H1 (cell line): ENCODE data around the gene ADAM12. TPM values are rescaled to one million over a fixed set of nuclear protein-coding genes. Genes with fewer than 3 reads are reported as not detected.

Source experiments
- CTCF ChIA-PET: fragments of 300-600 bp; sonication (Branson Sonifier 250); formaldehyde crosslinking; loops from one replicate; lab custom pipeline; 2021; ENCODE audit not compliant: partially characterized antibody; lab: Charles Lee
- POLR2A ChIA-PET: fragments of 300-600 bp; sonication (Branson Sonifier 250); formaldehyde crosslinking; loops from one replicate; lab custom pipeline; 2021; ENCODE audit warnings: inconsistent platforms; ENCODE audit not compliant: partially characterized antibody; lab: Charles Lee
- DNase-seq, 2 experiments: peaks; one replicate each; pipeline versions ENCODE4 v3.0.0 to v3.0.0-alpha.2; 2010 to 2022; ENCODE audit warnings: low spot score in 2 of 2, low read depth in 1 of 2, mixed read lengths in 1 of 2
- FAIRE-seq: peaks from 2 replicates; lab custom pipeline; 2011; peaks lifted over from hg19 to GRCh38; lab: Jason Lieb, UNC
- H2AFZ ChIP-seq: 2 replicates; pipeline ENCODE4 v1.8.1; 2012; ENCODE audit warnings: low read length, inconsistent platforms
- H2AK5ac ChIP-seq: 2 replicates; pipeline ENCODE4 v1.6.1; 2013; ENCODE audit warnings: low read depth, low read length
- H2BK120ac ChIP-seq: replicated peaks from 2 replicates; pipeline ENCODE3; 2013; ENCODE audit warnings: low read depth, low read length, inconsistent platforms
- H2BK12ac ChIP-seq: 2 replicates; pipeline ENCODE4 v1.6.1; 2013; ENCODE audit warnings: low read depth, low read length
- H2BK15ac ChIP-seq: 2 replicates; pipeline ENCODE4 v1.6.1; 2013; ENCODE audit warnings: low read length
- H2BK20ac ChIP-seq: 2 replicates; pipeline ENCODE4 v1.6.1; 2013; ENCODE audit warnings: low read length
- H2BK5ac ChIP-seq: 2 replicates; pipeline ENCODE4 v1.6.1; 2013; ENCODE audit warnings: low read depth, low read length
- H3K14ac ChIP-seq: 2 replicates; pipeline ENCODE4 v1.6.1; 2013; ENCODE audit warnings: inconsistent platforms; ENCODE audit not compliant: insufficient read length
- H3K18ac ChIP-seq: 2 replicates; pipeline ENCODE4 v1.6.1; 2013; ENCODE audit warnings: low read length; ENCODE audit errors: extremely low read depth
- H3K23ac ChIP-seq: 2 replicates; pipeline ENCODE4 v1.6.1; 2013; ENCODE audit warnings: inconsistent platforms; ENCODE audit not compliant: insufficient read length
- H3K23me2 ChIP-seq: 2 replicates; pipeline ENCODE4 v1.6.1; 2013; ENCODE audit warnings: low read depth, low read length
- H3K27ac ChIP-seq: 2 replicates; pipeline ENCODE4 v1.6.1; 2011; ENCODE audit warnings: low read depth, low read length, inconsistent platforms
- H3K27me3 ChIP-seq, 4 experiments: replicated peaks in 1 of 4; 1 replicate in 1 of 4; 2 replicates in 3 of 4; pipeline versions ENCODE4 v1.6.1 to v1.8.1; 2011 to 2013; ENCODE audit warnings: low read length in 3 of 4, mild to moderate bottlenecking in 3 of 4, inconsistent platforms in 2 of 4, mixed read lengths in 2 of 4, moderate library complexity in 1 of 4; ENCODE audit not compliant: control insufficient read depth in 3 of 4, insufficient read depth in 3 of 4; ENCODE audit errors: extremely low read depth in 1 of 4
- H3K36me3 ChIP-seq, 4 experiments: 2 replicates each; pipeline versions ENCODE4 v1.6.1 to v1.8.1; 2011 to 2013; ENCODE audit warnings: mild to moderate bottlenecking in 4 of 4, low read length in 3 of 4, moderate library complexity in 2 of 4, control low read depth in 1 of 4, inconsistent platforms in 1 of 4; ENCODE audit not compliant: insufficient read depth in 4 of 4, control insufficient read depth in 2 of 4
- H3K4ac ChIP-seq: replicated peaks from 2 replicates; pipeline ENCODE3; 2013; ENCODE audit warnings: low read length, low read depth, mixed read lengths, inconsistent platforms; ENCODE audit not compliant: insufficient read length
- H3K4me1 ChIP-seq, 4 experiments: replicated peaks in 1 of 4; 1 replicate in 1 of 4; 2 replicates in 3 of 4; pipeline versions ENCODE4 v1.6.1 to v1.8.1; 2011 to 2013; ENCODE audit warnings: low read length in 3 of 4, inconsistent platforms in 2 of 4, mixed read lengths in 1 of 4; ENCODE audit not compliant: insufficient read depth in 4 of 4, control insufficient read depth in 3 of 4
- H3K4me2 ChIP-seq, 2 experiments: 2 replicates each; pipeline versions ENCODE4 v1.6.1 to v1.8.1; 2011 to 2013; ENCODE audit warnings: low read depth in 2 of 2, low read length in 2 of 2, control low read depth in 1 of 2, inconsistent platforms in 1 of 2, mild to moderate bottlenecking in 1 of 2; ENCODE audit not compliant: insufficient read depth in 1 of 2
- H3K4me3 ChIP-seq, 4 experiments: fragments of 200-600, 300-600 bp in 1 of 4; sonication (generic), shearing (Covaris generic), sonication (Bioruptor Twin) in 1 of 4; 2 replicates each; pipeline versions ENCODE4 v1.5.1 to v1.8.1; 2011 to 2016; ENCODE audit warnings: low read length in 4 of 4, low read depth in 3 of 4, control low read depth in 2 of 4, inconsistent platforms in 2 of 4, mild to moderate bottlenecking in 2 of 4, mixed read lengths in 1 of 4, moderate library complexity in 1 of 4; ENCODE audit not compliant: insufficient read depth in 2 of 4; ENCODE audit errors: extremely low read depth in 1 of 4
- H3K56ac ChIP-seq: replicated peaks from 2 replicates; pipeline ENCODE3; 2013; ENCODE audit warnings: low read depth, mild to moderate bottlenecking, mixed read lengths, low read length, inconsistent platforms; ENCODE audit not compliant: insufficient read length
- H3K79me1 ChIP-seq: 2 replicates; pipeline ENCODE4 v1.6.1; 2013; ENCODE audit warnings: low read depth, low read length, control low read depth
- H3K79me2 ChIP-seq, 2 experiments: 2 replicates each; pipeline versions ENCODE4 v1.6.1 to v1.8.1; 2012 to 2013; ENCODE audit warnings: low read length in 2 of 2, mild to moderate bottlenecking in 2 of 2, inconsistent platforms in 1 of 2; ENCODE audit not compliant: insufficient read depth in 2 of 2, control insufficient read depth in 1 of 2
- H3K9ac ChIP-seq, 4 experiments: replicated peaks in 1 of 4; 1 replicate in 1 of 4; 2 replicates in 3 of 4; pipeline versions ENCODE4 v1.6.1 to v1.8.1; 2011 to 2013; ENCODE audit warnings: low read depth in 3 of 4, low read length in 3 of 4, control low read depth in 2 of 4, mild to moderate bottlenecking in 2 of 4, moderate library complexity in 2 of 4, inconsistent platforms in 1 of 4; ENCODE audit errors: extremely low read depth in 1 of 4
- H3K9me3 ChIP-seq, 2 experiments: 2 replicates each; pipeline versions ENCODE4 v1.6.1 to v1.8.1; 2012 to 2013; ENCODE audit warnings: mild to moderate bottlenecking in 2 of 2, moderate library complexity in 2 of 2, control low read depth in 1 of 2, inconsistent platforms in 1 of 2, low read depth in 1 of 2, low read length in 1 of 2, mixed read lengths in 1 of 2; ENCODE audit not compliant: insufficient read depth in 2 of 2
- H4K20me1 ChIP-seq, 2 experiments: replicated peaks in 1 of 2; 2 replicates each; pipeline versions ENCODE3 to v1.8.1; 2011 to 2013; ENCODE audit warnings: inconsistent platforms in 2 of 2, low read length in 2 of 2, mild to moderate bottlenecking in 1 of 2; ENCODE audit not compliant: insufficient read depth in 2 of 2, control insufficient read depth in 1 of 2
- H4K5ac ChIP-seq: 2 replicates; pipeline ENCODE4 v1.6.1; 2013; ENCODE audit warnings: low read length, low read depth, mixed read lengths, inconsistent platforms; ENCODE audit not compliant: insufficient read length
- H4K8ac ChIP-seq: 2 replicates; pipeline ENCODE4 v1.8.0; 2013; ENCODE audit warnings: mild to moderate bottlenecking, moderate library complexity, low read length, inconsistent platforms; ENCODE audit not compliant: insufficient read depth; ENCODE audit errors: extremely low read depth
- H4K91ac ChIP-seq: replicated peaks from 2 replicates; pipeline ENCODE3; 2013; ENCODE audit warnings: low read length, mixed read lengths, inconsistent platforms; ENCODE audit not compliant: insufficient read length
- CBX5 ChIP-seq: fragments of 300-800, 300-1000 bp; sonication (generic); IDR thresholded peaks from 2 replicates; pipeline ENCODE4 v1.7.1; 2016; ENCODE audit warnings: antibody characterized with exemption, low read length, low read depth
- EGR1 ChIP-seq: IDR thresholded peaks from 2 replicates; pipeline ENCODE4 v1.6.1; 2011; ENCODE audit warnings: low read depth, low read length, borderline replicate concordance
- HDAC2 ChIP-seq, 2 experiments: fragments of 300-600 bp in 1 of 2; sonication (generic) in 1 of 2; IDR thresholded peaks; 2 replicates each; pipeline ENCODE4 v1.6.1; 2011 to 2012; ENCODE audit warnings: low read depth in 2 of 2, low read length in 2 of 2, mild to moderate bottlenecking in 2 of 2, moderate library complexity in 2 of 2, borderline replicate concordance in 1 of 2, inconsistent platforms in 1 of 2
- KDM4A ChIP-seq: IDR thresholded peaks from one replicate; pipeline ENCODE4 v1.7.1; 2012; ENCODE audit warnings: low read depth, mild to moderate bottlenecking, moderate library complexity, low read length, inconsistent platforms; ENCODE audit not compliant: severe bottlenecking
- POU5F1 ChIP-seq: IDR thresholded peaks from 2 replicates; pipeline ENCODE4 v1.6.1; 2011; ENCODE audit warnings: low read depth, mild to moderate bottlenecking, low read length, moderate library complexity
- RAD21 ChIP-seq, 2 experiments: IDR thresholded peaks in 1 of 2; conservative IDR thresholded peaks in 1 of 2; 2 replicates each; pipeline ENCODE4 v1.6.1; 2011; ENCODE audit warnings: low read depth in 2 of 2, low read length in 2 of 2, improper control_type of control experiment in 1 of 2, inconsistent platforms in 1 of 2, mild to moderate bottlenecking in 1 of 2, moderate library complexity in 1 of 2
- RBBP5 ChIP-seq: IDR thresholded peaks from 2 replicates; pipeline ENCODE4 v1.7.1; 2012; ENCODE audit warnings: low read depth, mild to moderate bottlenecking, inconsistent platforms, low read length, moderate library complexity, borderline replicate concordance
- SP2 ChIP-seq: IDR thresholded peaks from 2 replicates; pipeline ENCODE4 v1.6.1; 2012; ENCODE audit warnings: mild to moderate bottlenecking, low read length, inconsistent platforms
- TAF1 ChIP-seq: IDR thresholded peaks from 2 replicates; pipeline ENCODE4 v1.6.1; 2011; ENCODE audit warnings: mild to moderate bottlenecking, low read depth, low read length
- TAF7 ChIP-seq: optimal IDR thresholded peaks from 2 replicates; pipeline ENCODE3; 2011; ENCODE audit warnings: low read depth, mild to moderate bottlenecking, inconsistent platforms, low read length, moderate library complexity, borderline replicate concordance
- TEAD4 ChIP-seq: IDR thresholded peaks from 2 replicates; pipeline ENCODE4 v1.6.1; 2012; ENCODE audit warnings: low read depth, low read length, inconsistent platforms, mixed read lengths
- WGBS, 2 experiments: shearing (Covaris generic) in 1 of 2; methylation state at CpG; one replicate each; pipeline versions ENCODE4 v1.1.6 to v1.1.7; 2013 to 2015; ENCODE audit warnings: low lambda C conversion rate in 2 of 2, mixed read lengths in 2 of 2, inconsistent platforms in 1 of 2, low coverage in 1 of 2, missing lambda C conversion rate in 1 of 2; ENCODE audit not compliant: insufficient replicate concordance in 2 of 2, insufficient coverage in 1 of 2, insufficient read length in 1 of 2; ENCODE audit errors: extremely low coverage in 1 of 2, missing lambda C conversion rate in 1 of 2; 5-methylcytosine and 5-hydroxymethylcytosine counted together
- polyA plus RNA-seq, 7 experiments: library from polyadenylated mRNA; depleted of rRNA in 3 of 7; stranded (reverse) in 5 of 7; unstranded in 2 of 7; fragments of >200 nt in 5 of 7; fragments of 200-250 nt in 2 of 7; gene quantifications; 1 replicate in 5 of 7; 2 replicates in 1 of 7; 4 replicates in 1 of 7; pipeline versions ENCODE4 v1.2.1 to v1.2.3, GENCODE V29; 2011 to 2013; ENCODE audit warnings: missing spikeins in 2 of 7, mixed read lengths in 2 of 7
- total RNA-seq: library from RNA; stranded (reverse); fragmentation: NEBNext Ultra II Directional; extraction: Animal tissue kit (Norgen Biotek cat#: 25700); gene quantifications from 2 replicates; pipeline ENCODE4 v1.2.1, GENCODE V29; 2021
- TF ChIP-seq, protein P1 (sequence below): IDR thresholded peaks from 2 replicates; pipeline ENCODE4 v1.6.1; 2012; ENCODE audit warnings: low read length, inconsistent platforms

The ADAM12 gene
- total and polyA plus RNA-seq, 2 of the 8 experiments (the other 6 are each of a cell fraction or from before 2014, with no cell fraction given): 0.07 to 0.17 TPM

DNA sequence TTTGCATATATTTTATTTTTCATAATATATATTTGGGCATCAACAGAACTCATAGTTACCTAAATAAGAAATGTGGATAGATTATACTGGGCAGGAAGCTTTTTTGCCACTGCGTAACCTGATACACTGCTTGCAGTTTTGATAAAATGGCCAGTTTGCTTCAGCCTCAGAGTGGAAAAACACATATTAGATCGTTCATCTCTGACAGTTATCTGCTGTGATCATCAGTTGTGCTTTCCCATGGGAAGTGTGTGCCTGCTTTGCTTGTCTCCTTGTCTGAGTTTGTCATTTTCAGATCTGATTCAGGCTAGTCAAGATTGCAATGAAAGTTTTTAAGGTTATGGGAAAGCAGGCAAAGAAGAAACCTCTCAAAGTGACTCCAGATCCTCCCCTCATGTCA is 54.0 kb downstream of the ADAM12 start:
- H3K9ac ChIP-seq: no peak overlapping the region
- ChIA-PET POLR2A (no interaction called here), CTCF (no interaction called here)
- WGBS, 2 experiments: 100% methylated on average over 2 of the region's 2 CpGs; no CpG with 5 or more reads in 1 of the 2 experiments
- H2AFZ ChIP-seq: peak overlapping the region; percentile 85; the same call in 1 of the 2 replicates
- no peak overlapping the region for H3K4me2 ChIP-seq
- H2BK120ac ChIP-seq: no peak overlapping the region
- H3K56ac ChIP-seq: no peak overlapping the region
- H4K8ac ChIP-seq: no peak overlapping the region
- no peak overlapping the region for H3K27ac ChIP-seq
- H3K4me1 ChIP-seq: no peaks in the 10 kb centered on the region
- no peaks in the 10 kb centered on the region for H3K79me2 ChIP-seq
- H2BK15ac ChIP-seq: no peak overlapping the region
- H3K4me3 ChIP-seq: no peak overlapping the region
- H3K27me3 ChIP-seq: peaks cover 0 to 1% (median 0%) of the 10 kb centered on the region in 4 experiments; a peak in 1 of 7 replicates
- no peak overlapping the region for H2BK20ac ChIP-seq
- DNase-seq (no peak), FAIRE-seq (no peak)
- H3K18ac ChIP-seq: no peak overlapping the region
- H3K79me1 ChIP-seq: no peaks in the 10 kb centered on the region
- H3K9me3 ChIP-seq: no peaks in the 10 kb centered on the region
- H3K36me3 ChIP-seq: no peaks in the 10 kb centered on the region; a peak in 1 of 8 replicates
- no peak overlapping the region for H4K5ac ChIP-seq
- no peaks in the 10 kb centered on the region for H3K23me2 ChIP-seq
- no peak overlapping the region for H3K23ac ChIP-seq
- no peak overlapping the region for H2BK5ac ChIP-seq
- H2BK12ac ChIP-seq: no peak overlapping the region
- no peaks in the 10 kb centered on the region for H4K20me1 ChIP-seq
- no peak overlapping the region for H3K4ac ChIP-seq
- no peak overlapping the region for H3K14ac ChIP-seq
- no peak overlapping the region for H2AK5ac ChIP-seq
- no peak overlapping the region for H4K91ac ChIP-seq
- TF ChIP-seq TAF7 (no peak), TAF1 (no peak), EGR1 (no peak), HDAC2 (IDR thresholded peaks at IDR 0.05; ENCODE audit: borderline replicate concordance in 1 of 2, low read depth in 2 of 2, low read length in 2 of 2) (no peak), POU5F1 (no peak), CBX5 (no peak), TEAD4 (no peak), KDM4A (no peak), RAD21 (IDR thresholded peaks at IDR 0.05 in 1 of 2, conservative IDR thresholded peaks at IDR 0.05 in 1 of 2; ENCODE audit: low read depth in 2 of 2, low read length in 2 of 2) (no peak), SP2 (no peak), RBBP5 (no peak)
- TF ChIP-seq, protein P1, sequence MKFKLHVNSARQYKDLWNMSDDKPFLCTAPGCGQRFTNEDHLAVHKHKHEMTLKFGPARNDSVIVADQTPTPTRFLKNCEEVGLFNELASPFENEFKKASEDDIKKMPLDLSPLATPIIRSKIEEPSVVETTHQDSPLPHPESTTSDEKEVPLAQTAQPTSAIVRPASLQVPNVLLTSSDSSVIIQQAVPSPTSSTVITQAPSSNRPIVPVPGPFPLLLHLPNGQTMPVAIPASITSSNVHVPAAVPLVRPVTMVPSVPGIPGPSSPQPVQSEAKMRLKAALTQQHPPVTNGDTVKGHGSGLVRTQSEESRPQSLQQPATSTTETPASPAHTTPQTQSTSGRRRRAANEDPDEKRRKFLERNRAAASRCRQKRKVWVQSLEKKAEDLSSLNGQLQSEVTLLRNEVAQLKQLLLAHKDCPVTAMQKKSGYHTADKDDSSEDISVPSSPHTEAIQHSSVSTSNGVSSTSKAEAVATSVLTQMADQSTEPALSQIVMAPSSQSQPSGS: no peak
